Uterus (tissue), 2 donors: Measurements from ENCODE around the gene OPN5.

Experiments used
- CTCF ChIP-seq, 4 experiments: fragments of 200-600 bp in 2 of 4; fragments of 450-650 bp in 2 of 4; sonication (generic) in 2 of 4; IDR thresholded peaks; one replicate each; pipeline ENCODE4 v1.5.1; 2016 to 2019; ENCODE audit warnings: antibody characterized with exemption in 4 of 4, mild to moderate bottlenecking in 2 of 4, moderate library complexity in 1 of 4
- POLR2A ChIP-seq, 2 donors: fragments of 450-650 bp; IDR thresholded peaks; one replicate each; pipeline ENCODE4 v1.6.1; 2016; ENCODE audit warnings: antibody characterized with exemption in 2 of 2, mild to moderate bottlenecking in 1 of 2, moderate library complexity in 1 of 2

DNA sequence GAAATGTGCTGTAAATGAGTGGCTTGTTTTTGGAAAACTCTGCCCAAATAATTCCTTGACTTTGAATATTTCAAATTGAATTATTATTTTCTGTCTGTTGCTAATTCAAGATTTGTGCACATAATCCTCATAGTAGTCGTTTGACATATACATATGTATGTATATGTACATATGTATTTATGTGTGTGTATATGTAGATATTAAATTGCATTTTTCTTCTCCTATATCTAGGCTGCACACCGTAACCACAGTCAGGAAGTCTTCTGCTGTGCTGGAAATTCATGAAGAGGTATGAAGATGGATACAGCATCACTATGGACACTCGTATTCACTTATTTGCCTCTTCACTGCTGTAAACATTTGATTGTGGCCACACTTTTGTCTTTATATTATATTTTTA lies 29.6 kb downstream of the OPN5 start:
- TF ChIP-seq CTCF (IDR thresholded peaks at IDR 0.05) (no peak), POLR2A (IDR thresholded peaks at IDR 0.05) (no peak)
